ENCODE measurements around the gene IL10RA.

GRCh38 chr11:117959438-117960149 lies 26.6 kb upstream of the IL10RA start:
- TF ChIP-seq CTCF (IDR thresholded peaks at IDR 0.05; ENCODE audit: low read length) (no peak), EZH2 (IDR thresholded peaks at IDR 0.05; ENCODE audit: borderline replicate concordance, low read length) (no peak)
